ENCODE measurements around the gene CDH26. TPM values are rescaled to one million over a fixed set of nuclear protein-coding genes. Genes with fewer than 3 reads are reported as not detected.

The CDH26 gene
- total and polyA plus RNA-seq, 7 experiments from 2014 or later, result 0.09 to 6.6 (median 2.4) TPM; not detected in 1

- POLR2A ChIA-PET, result no interaction called here
- no peak for ATAC-seq
- H3K4me3 Mint-ChIP-seq, result no peak overlapping the region
- Histone ChIP-seq H3K4me3 (ENCODE audit: low read length) (no peak overlapping the region), H3K9me3 (ENCODE audit: control insufficient read depth in 2 of 3, low read length in 3 of 3) (no peaks in the 10 kb centered on the region), H3K36me3 (ENCODE audit: control insufficient read depth in 2 of 3, insufficient read depth in 3 of 3, low read length in 3 of 3) (no peaks in the 10 kb centered on the region), H3K27me3 (ENCODE audit: control insufficient read depth in 2 of 2, insufficient read depth in 2 of 2, low read length in 2 of 2) (no peaks in the 10 kb centered on the region), H3K27ac (ENCODE audit: low read depth, low read length) (no peak overlapping the region), H3K4me1 (ENCODE audit: control insufficient read depth in 2 of 2, insufficient read depth in 2 of 2, low read length in 2 of 2) (no peaks in the 10 kb centered on the region)
- peaks cover 0 to 3% (median 0%) of the 10 kb centered on the region in 11 donors for H3K9me3 Mint-ChIP-seq
- H3K27me3 Mint-ChIP-seq, result peaks cover 0 to 8% (median 3%) of the 10 kb centered on the region in 5 donors
- H3K27ac Mint-ChIP-seq, result no peak overlapping the region
- peaks cover 0 to 11% (median 6%) of the 10 kb centered on the region in 5 donors for H3K36me3 Mint-ChIP-seq
- CTCF ChIA-PET, result no interaction called here
- DNase-seq, result no peak
- intact Hi-C loops (cut with micrococcal nuclease), result no loop called here
- H3K4me1 Mint-ChIP-seq, result no peaks in the 10 kb centered on the region
Observed at GRCh38 chr20:60035486-60035885, 77.3 kb downstream of the CDH26 start.

- Mint-ChIP-seq H3K27me3 (peaks cover 0 to 8% (median 5%) of the 10 kb centered on the region in 5 donors), H3K4me1 (no peaks in the 10 kb centered on the region), H3K4me3 (no peak overlapping the region), H3K27ac (no peak overlapping the region), H3K36me3 (peaks cover 0 to 10% (median 6%) of the 10 kb centered on the region in 5 donors), H3K9me3 (peaks cover 0 to 3% (median 0%) of the 10 kb centered on the region in 11 donors)
- Histone ChIP-seq H3K27ac (ENCODE audit: low read depth, low read length) (no peak overlapping the region), H3K4me3 (ENCODE audit: low read length) (no peak overlapping the region), H3K9me3 (ENCODE audit: control insufficient read depth in 2 of 3, low read length in 3 of 3) (no peaks in the 10 kb centered on the region), H3K27me3 (ENCODE audit: control insufficient read depth in 2 of 2, insufficient read depth in 2 of 2, low read length in 2 of 2) (no peaks in the 10 kb centered on the region), H3K36me3 (ENCODE audit: control insufficient read depth in 2 of 3, insufficient read depth in 3 of 3, low read length in 3 of 3) (no peaks in the 10 kb centered on the region), H3K4me1 (ENCODE audit: control insufficient read depth in 2 of 2, insufficient read depth in 2 of 2, low read length in 2 of 2) (no peaks in the 10 kb centered on the region)
- DNase-seq, result no peak
- intact Hi-C loops (cut with micrococcal nuclease), result no loop called here
- ATAC-seq, result no peak
- ChIA-PET CTCF (no interaction called here), POLR2A (no interaction called here)
Observed at GRCh38 chr20:60036346-60036745, 78.1 kb downstream of the CDH26 start.

- Histone ChIP-seq H3K4me1 (ENCODE audit: control insufficient read depth in 2 of 2, insufficient read depth in 2 of 2, low read length in 2 of 2) (no peaks in the 10 kb centered on the region), H3K9me3 (ENCODE audit: control insufficient read depth in 2 of 3, low read length in 3 of 3) (no peaks in the 10 kb centered on the region), H3K36me3 (ENCODE audit: control insufficient read depth in 2 of 3, insufficient read depth in 3 of 3, low read length in 3 of 3) (no peaks in the 10 kb centered on the region), H3K27ac (ENCODE audit: low read depth, low read length) (no peak overlapping the region), H3K27me3 (ENCODE audit: control insufficient read depth in 2 of 2, insufficient read depth in 2 of 2, low read length in 2 of 2) (no peaks in the 10 kb centered on the region), H3K4me3 (ENCODE audit: low read length) (no peak overlapping the region)
- peaks cover 0 to 8% (median 5%) of the 10 kb centered on the region in 5 donors for H3K27me3 Mint-ChIP-seq
- DNase-seq (no peak), ATAC-seq (no peak)
- peaks cover 0 to 10% (median 5%) of the 10 kb centered on the region in 5 donors for H3K36me3 Mint-ChIP-seq
- ChIA-PET CTCF (no interaction called here), POLR2A (no interaction called here)
- H3K27ac Mint-ChIP-seq, result no peak overlapping the region
- H3K4me1 Mint-ChIP-seq, result no peaks in the 10 kb centered on the region
- H3K9me3 Mint-ChIP-seq, result peaks cover 0 to 3% (median 0%) of the 10 kb centered on the region in 11 donors
- intact Hi-C loops (cut with micrococcal nuclease), result no loop called here
- no peak overlapping the region for H3K4me3 Mint-ChIP-seq
Observed at GRCh38 chr20:60036746-60037499, 78.7 kb downstream of the CDH26 start.

- DNase-seq (no peak), ATAC-seq (no peak)
- no peak overlapping the region for H3K27ac Mint-ChIP-seq
- Histone ChIP-seq H3K4me3 (ENCODE audit: low read length) (no peak overlapping the region), H3K27ac (ENCODE audit: low read depth, low read length) (no peak overlapping the region), H3K27me3 (ENCODE audit: control insufficient read depth in 2 of 2, insufficient read depth in 2 of 2, low read length in 2 of 2) (no peaks in the 10 kb centered on the region), H3K4me1 (ENCODE audit: control insufficient read depth in 2 of 2, insufficient read depth in 2 of 2, low read length in 2 of 2) (no peaks in the 10 kb centered on the region), H3K9me3 (ENCODE audit: control insufficient read depth in 2 of 3, low read length in 3 of 3) (no peaks in the 10 kb centered on the region), H3K36me3 (ENCODE audit: control insufficient read depth in 2 of 3, insufficient read depth in 3 of 3, low read length in 3 of 3) (no peaks in the 10 kb centered on the region)
- H3K27me3 Mint-ChIP-seq, result peaks cover 0 to 12% (median 5%) of the 10 kb centered on the region in 5 donors
- intact Hi-C loops (cut with micrococcal nuclease), result no loop called here
- H3K4me1 Mint-ChIP-seq, result no peaks in the 10 kb centered on the region
- peaks cover 0 to 3% (median 0%) of the 10 kb centered on the region in 11 donors for H3K9me3 Mint-ChIP-seq
- CTCF ChIA-PET, result no interaction called here
- H3K4me3 Mint-ChIP-seq, result no peak overlapping the region
- POLR2A ChIA-PET, result no interaction called here
- H3K36me3 Mint-ChIP-seq, result peaks cover 0 to 10% (median 3%) of the 10 kb centered on the region in 5 donors
Observed at GRCh38 chr20:60038400-60039008, 80.3 kb downstream of the CDH26 start.

GRCh38 chr20:60039526-60039925 is 81.3 kb downstream of the CDH26 start:
- Mint-ChIP-seq H3K4me1 (no peaks in the 10 kb centered on the region), H3K27ac (no peak overlapping the region), H3K27me3 (peaks cover 0 to 14% (median 10%) of the 10 kb centered on the region in 5 donors), H3K9me3 (peaks cover 0 to 3% (median 0%) of the 10 kb centered on the region in 11 donors), H3K4me3 (no peak overlapping the region), H3K36me3 (peaks cover 0 to 10% (median 3%) of the 10 kb centered on the region in 5 donors)
- H3K36me3 ChIP-seq (ENCODE audit: control insufficient read depth in 2 of 3, insufficient read depth in 3 of 3, low read length in 3 of 3), result no peaks in the 10 kb centered on the region
- H3K9me3 ChIP-seq (ENCODE audit: control insufficient read depth in 2 of 3, low read length in 3 of 3), result no peaks in the 10 kb centered on the region
- no peaks in the 10 kb centered on the region for H3K27me3 ChIP-seq (ENCODE audit: control insufficient read depth in 2 of 2, insufficient read depth in 2 of 2, low read length in 2 of 2)
- POLR2A ChIA-PET, result no interaction called here
- intact Hi-C loops (cut with micrococcal nuclease), result no loop called here
- no peaks in the 10 kb centered on the region for H3K4me1 ChIP-seq (ENCODE audit: control insufficient read depth in 2 of 2, insufficient read depth in 2 of 2, low read length in 2 of 2)
- CTCF ChIA-PET, result no interaction called here
- no peak overlapping the region for H3K27ac ChIP-seq (ENCODE audit: low read depth, low read length)
- no peak for ATAC-seq
- DNase-seq, result no peak
- H3K4me3 ChIP-seq (ENCODE audit: low read length), result no peak overlapping the region

GRCh38 chr20:60040471-60041162 is 82.4 kb downstream of the CDH26 start:
- no peaks in the 10 kb centered on the region for H3K4me1 ChIP-seq (ENCODE audit: control insufficient read depth in 2 of 2, insufficient read depth in 2 of 2, low read length in 2 of 2)
- no peak for ATAC-seq
- H3K9me3 Mint-ChIP-seq, result peaks cover 0 to 3% (median 0%) of the 10 kb centered on the region in 11 donors
- peaks cover 0 to 12% (median 3%) of the 10 kb centered on the region in 5 donors for H3K36me3 Mint-ChIP-seq
- H3K36me3 ChIP-seq (ENCODE audit: control insufficient read depth in 2 of 3, insufficient read depth in 3 of 3, low read length in 3 of 3), result no peaks in the 10 kb centered on the region
- H3K4me3 ChIP-seq (ENCODE audit: low read length), result no peak overlapping the region
- H3K27me3 Mint-ChIP-seq, result peaks cover 0 to 15% (median 10%) of the 10 kb centered on the region in 5 donors
- ChIA-PET POLR2A (no interaction called here), CTCF (no interaction called here)
- no peaks in the 10 kb centered on the region for H3K27me3 ChIP-seq (ENCODE audit: control insufficient read depth in 2 of 2, insufficient read depth in 2 of 2, low read length in 2 of 2)
- H3K4me1 Mint-ChIP-seq, result no peaks in the 10 kb centered on the region
- no peak for DNase-seq
- no peak overlapping the region for H3K4me3 Mint-ChIP-seq
- no peaks in the 10 kb centered on the region for H3K9me3 ChIP-seq (ENCODE audit: control insufficient read depth in 2 of 3, low read length in 3 of 3)
- intact Hi-C loops (cut with micrococcal nuclease), result no loop called here
- peak overlapping the region in 1 of 9 donors; percentile 55 for H3K27ac Mint-ChIP-seq
- H3K27ac ChIP-seq (ENCODE audit: low read depth, low read length), result no peak overlapping the region

Data from naive thymus-derived CD4-positive, alpha-beta T cell (primary cell).